ENCODE data around the gene TTLL3.

DNA sequence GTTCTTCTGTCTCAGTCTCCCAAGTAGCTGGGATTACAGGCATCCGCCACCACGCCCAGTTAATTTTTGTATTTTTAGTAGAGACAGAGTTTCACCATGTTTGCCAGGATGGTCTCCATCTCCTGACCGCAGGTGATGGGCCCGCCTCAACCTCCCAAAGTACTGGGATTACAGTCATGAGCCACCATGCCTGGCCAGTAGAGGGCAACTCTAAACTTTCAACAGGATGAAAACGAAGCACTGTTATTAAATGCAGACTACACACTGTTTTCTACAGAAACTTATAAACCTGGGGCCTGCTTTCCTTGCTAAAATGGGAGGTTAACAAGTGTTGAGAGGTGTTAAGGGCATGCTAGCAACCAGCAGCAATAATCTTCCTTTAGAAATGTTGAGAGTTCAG is 9.5 kb upstream of the TTLL3 start:
- no peak for TF ChIP-seq EZH2 (IDR thresholded peaks at IDR 0.05; ENCODE audit: low read length, unreplicated experiment)
- TF ChIP-seq, protein P1, sequence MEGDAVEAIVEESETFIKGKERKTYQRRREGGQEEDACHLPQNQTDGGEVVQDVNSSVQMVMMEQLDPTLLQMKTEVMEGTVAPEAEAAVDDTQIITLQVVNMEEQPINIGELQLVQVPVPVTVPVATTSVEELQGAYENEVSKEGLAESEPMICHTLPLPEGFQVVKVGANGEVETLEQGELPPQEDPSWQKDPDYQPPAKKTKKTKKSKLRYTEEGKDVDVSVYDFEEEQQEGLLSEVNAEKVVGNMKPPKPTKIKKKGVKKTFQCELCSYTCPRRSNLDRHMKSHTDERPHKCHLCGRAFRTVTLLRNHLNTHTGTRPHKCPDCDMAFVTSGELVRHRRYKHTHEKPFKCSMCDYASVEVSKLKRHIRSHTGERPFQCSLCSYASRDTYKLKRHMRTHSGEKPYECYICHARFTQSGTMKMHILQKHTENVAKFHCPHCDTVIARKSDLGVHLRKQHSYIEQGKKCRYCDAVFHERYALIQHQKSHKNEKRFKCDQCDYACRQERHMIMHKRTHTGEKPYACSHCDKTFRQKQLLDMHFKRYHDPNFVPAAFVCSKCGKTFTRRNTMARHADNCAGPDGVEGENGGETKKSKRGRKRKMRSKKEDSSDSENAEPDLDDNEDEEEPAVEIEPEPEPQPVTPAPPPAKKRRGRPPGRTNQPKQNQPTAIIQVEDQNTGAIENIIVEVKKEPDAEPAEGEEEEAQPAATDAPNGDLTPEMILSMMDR (conservative IDR thresholded peaks at IDR 0.05; ENCODE audit: low read depth, low read length): peak; percentile 56
- TF ChIP-seq EZH2phosphoT487 (IDR thresholded peaks at IDR 0.05; ENCODE audit: borderline replicate concordance, low read length): no peak

Measured in PC-3 (cell line).